H9 (cell line): ENCODE data around the gene DEFB123. TPM values are rescaled to one million over a fixed set of nuclear protein-coding genes. Genes with fewer than 3 reads are reported as not detected.

Source experiments
- DNase-seq: peaks from one replicate; pipeline ENCODE4 v3.0.0-alpha.2; 2017
- H2AFZ ChIP-seq: one replicate; pipeline ENCODE4 v1.6.1; 2013; ENCODE audit warnings: mild to moderate bottlenecking, low read length, control low read depth, moderate library complexity
- H2AK5ac ChIP-seq: 2 replicates; pipeline ENCODE4 v1.6.1; 2013; ENCODE audit warnings: low read length, control low read depth, mixed read lengths; ENCODE audit not compliant: insufficient read length
- H2BK120ac ChIP-seq: one replicate; pipeline ENCODE4 v1.6.1; 2013; ENCODE audit warnings: low read depth, mild to moderate bottlenecking, low read length, control low read depth, inconsistent platforms; ENCODE audit not compliant: poor library complexity, severe bottlenecking
- H2BK12ac ChIP-seq: 2 replicates; pipeline ENCODE4 v1.6.1; 2013; ENCODE audit warnings: low read length, control low read depth, mixed read lengths, low read depth; ENCODE audit not compliant: insufficient read length
- H2BK15ac ChIP-seq: 2 replicates; pipeline ENCODE4 v1.6.1; 2013; ENCODE audit warnings: low read depth, low read length, control low read depth
- H2BK20ac ChIP-seq: one replicate; pipeline ENCODE4 v1.6.1; 2013; ENCODE audit warnings: low read depth, mild to moderate bottlenecking, low read length, control low read depth, inconsistent platforms; ENCODE audit not compliant: poor library complexity, severe bottlenecking
- H2BK5ac ChIP-seq: 2 replicates; pipeline ENCODE4 v1.6.1; 2013; ENCODE audit warnings: low read length, control low read depth, mixed read lengths; ENCODE audit not compliant: insufficient read length
- H3K14ac ChIP-seq: 2 replicates; pipeline ENCODE4 v1.6.1; 2013; ENCODE audit warnings: low read length, control low read depth; ENCODE audit not compliant: insufficient read depth
- H3K18ac ChIP-seq: 2 replicates; pipeline ENCODE4 v1.6.1; 2013; ENCODE audit warnings: low read depth, mild to moderate bottlenecking, mixed read lengths, low read length, control low read depth; ENCODE audit not compliant: insufficient read length
- H3K23ac ChIP-seq: 2 replicates; pipeline ENCODE4 v1.6.1; 2013; ENCODE audit warnings: low read length, control low read depth, mixed read lengths, low read depth; ENCODE audit not compliant: insufficient read length
- H3K23me2 ChIP-seq: 2 replicates; pipeline ENCODE4 v1.6.1; 2013; ENCODE audit warnings: low read depth, mild to moderate bottlenecking, mixed read lengths, low read length, control low read depth; ENCODE audit not compliant: insufficient read length, poor library complexity, severe bottlenecking
- H3K27ac ChIP-seq: 2 replicates; pipeline ENCODE4 v1.5.1; 2013; ENCODE audit warnings: low read length, control low read depth, mixed read lengths, low read depth; ENCODE audit not compliant: insufficient read length
- H3K27me3 ChIP-seq: 2 replicates; pipeline ENCODE4 v1.6.1; 2013; ENCODE audit warnings: low read length, control low read depth, inconsistent platforms; ENCODE audit not compliant: insufficient read depth
- H3K4ac ChIP-seq: 2 replicates; pipeline ENCODE4 v1.6.1; 2013; ENCODE audit warnings: low read depth, mild to moderate bottlenecking, control low read depth, inconsistent platforms, low read length, moderate library complexity
- H3K4me1 ChIP-seq: 2 replicates; pipeline ENCODE4 v1.6.1; 2013; ENCODE audit warnings: low read length, control low read depth, inconsistent platforms; ENCODE audit not compliant: insufficient read depth
- H3K4me2 ChIP-seq: 2 replicates; pipeline ENCODE4 v1.6.1; 2013; ENCODE audit warnings: low read length, control low read depth, mixed read lengths; ENCODE audit not compliant: insufficient read length, insufficient read depth
- H3K56ac ChIP-seq: 2 replicates; pipeline ENCODE4 v1.6.1; 2013; ENCODE audit warnings: low read depth, mild to moderate bottlenecking, mixed read lengths, low read length, control low read depth; ENCODE audit not compliant: insufficient read length
- H3K79me1 ChIP-seq: 2 replicates; pipeline ENCODE4 v1.6.1; 2013; ENCODE audit warnings: low read depth, mild to moderate bottlenecking, moderate library complexity, low read length, control low read depth, inconsistent platforms; ENCODE audit not compliant: insufficient read depth, poor library complexity, severe bottlenecking
- H3K79me2 ChIP-seq: 2 replicates; pipeline ENCODE4 v1.6.1; 2013; ENCODE audit warnings: low read length, control low read depth, inconsistent platforms; ENCODE audit not compliant: insufficient read depth
- H3K9ac ChIP-seq: 2 replicates; pipeline ENCODE4 v1.6.1; 2013; ENCODE audit warnings: low read length, control low read depth, mixed read lengths; ENCODE audit not compliant: insufficient read length; ENCODE audit errors: extremely low read depth
- H3K9me3 ChIP-seq: one replicate; pipeline ENCODE4 v1.6.1; 2013; ENCODE audit warnings: low read depth, low read length, inconsistent platforms; ENCODE audit not compliant: control insufficient read depth
- H3T11ph ChIP-seq: one replicate; pipeline ENCODE4 v1.6.1; 2013; ENCODE audit warnings: mild to moderate bottlenecking, low read length, control low read depth, inconsistent platforms
- H4K20me1 ChIP-seq: one replicate; pipeline ENCODE4 v1.6.1; 2013; ENCODE audit not compliant: control insufficient read depth, insufficient read length, insufficient read depth
- H4K5ac ChIP-seq: 2 replicates; pipeline ENCODE4 v1.6.1; 2013; ENCODE audit warnings: low read depth, mild to moderate bottlenecking, mixed read lengths, low read length, control low read depth; ENCODE audit not compliant: insufficient read length
- H4K8ac ChIP-seq: replicated peaks from 2 replicates; pipeline ENCODE4 v1.6.1; 2013; ENCODE audit warnings: low read length, control low read depth, mixed read lengths, low read depth; ENCODE audit not compliant: insufficient read length
- H4K91ac ChIP-seq: 2 replicates; pipeline ENCODE4 v1.6.1; 2013; ENCODE audit warnings: low read depth, mild to moderate bottlenecking, moderate library complexity, mixed read lengths, low read length, control low read depth; ENCODE audit not compliant: insufficient read length
- H3K27ac Mint-ChIP-seq, 3 experiments: 2 replicates in 2 of 3; 3 replicates in 1 of 3; pipeline ENCODE4 v1.8.0; 2020 to 2021; ENCODE audit warnings: mixed read lengths in 3 of 3, mild to moderate bottlenecking in 1 of 3, moderate library complexity in 1 of 3
- H3K27me3 Mint-ChIP-seq: 2 replicates; pipeline ENCODE4 v1.8.0; 2021; ENCODE audit warnings: low read depth, mild to moderate bottlenecking, moderate library complexity, mixed read lengths
- H3K36me3 Mint-ChIP-seq, 3 experiments: 2 replicates in 2 of 3; 3 replicates in 1 of 3; pipeline ENCODE4 v1.8.0; 2020 to 2021; ENCODE audit warnings: low read depth in 3 of 3, mixed read lengths in 3 of 3; ENCODE audit not compliant: insufficient read depth in 1 of 3
- H3K4me1 Mint-ChIP-seq, 2 experiments: 2 replicates each; pipeline ENCODE4 v1.8.0; 2020; ENCODE audit warnings: mixed read lengths in 2 of 2
- H3K4me3 Mint-ChIP-seq, 2 experiments: 2 replicates in 1 of 2; 3 replicates in 1 of 2; pipeline ENCODE4 v1.8.0; 2020 to 2021; ENCODE audit warnings: mild to moderate bottlenecking in 2 of 2, mixed read lengths in 2 of 2, moderate library complexity in 1 of 2
- H3K9me3 Mint-ChIP-seq, 2 experiments: 2 replicates in 1 of 2; 3 replicates in 1 of 2; pipeline ENCODE4 v1.8.0; 2020; ENCODE audit warnings: mild to moderate bottlenecking in 2 of 2, mixed read lengths in 2 of 2, moderate library complexity in 1 of 2
- WGBS: extraction: QIAGEN DNeasy Blood & Tissue Kit; methylation state at CpG from one replicate; pipeline ENCODE4 v1.1.7; 2013; ENCODE audit warnings: missing lambda C conversion rate, low lambda C conversion rate, mixed read lengths; ENCODE audit not compliant: insufficient read length; ENCODE audit errors: extremely low coverage; 5-methylcytosine and 5-hydroxymethylcytosine counted together
- total RNA-seq: library from RNA; stranded (reverse); gene quantifications from 2 replicates; pipeline ENCODE4 v1.2.1, GENCODE V29; 2021
- TF ChIP-seq, protein P1 (sequence below): fragments of 200-600 bp; sonication (generic); conservative IDR thresholded peaks from 3 replicates; pipeline ENCODE4 v1.8.0; 2021; ENCODE audit warnings: antibody characterized with exemption, mild to moderate bottlenecking

The DEFB123 gene
- total RNA-seq, 1 experiment from 2014 or later: not detected

- Histone ChIP-seq H3K79me2 (no peaks in the 10 kb centered on the region), H3K23ac (no peak overlapping the region), H3K56ac (no peak overlapping the region), H3K27me3 (no peaks in the 10 kb centered on the region), H3K14ac (no peak overlapping the region), H3K18ac (no peak overlapping the region), H4K8ac (no peak overlapping the region), H2BK120ac (no peak overlapping the region), H4K5ac (no peak overlapping the region), H3K9me3 (peaks cover 57% of the 10 kb centered on the region), H2BK20ac (no peak overlapping the region), H3K9ac (no peak overlapping the region), H3K23me2 (no peaks in the 10 kb centered on the region), H3K4me1 (no peaks in the 10 kb centered on the region), H2AK5ac (no peak overlapping the region), H4K20me1 (no peaks in the 10 kb centered on the region), H3K27ac (no peak overlapping the region), H3T11ph (no peak overlapping the region), H3K4ac (no peak overlapping the region), H2BK5ac (no peak overlapping the region), H3K4me2 (no peak overlapping the region), H2BK12ac (no peak overlapping the region), H4K91ac (no peak overlapping the region), H2BK15ac (no peak overlapping the region), H2AFZ (no peak overlapping the region), H3K79me1 (no peaks in the 10 kb centered on the region)
- Mint-ChIP-seq H3K27ac (no peak overlapping the region), H3K4me3 (no peak overlapping the region; a peak in 1 of 5 replicates), H3K9me3 (peaks cover 58 to 64% of the 10 kb centered on the region in 2 experiments), H3K4me1 (no peaks in the 10 kb centered on the region), H3K36me3 (peaks cover 7 to 38% (median 21%) of the 10 kb centered on the region in 3 experiments; a peak in 6 of 7 replicates), H3K27me3 (peaks cover 13% of the 10 kb centered on the region)
- TF ChIP-seq, protein P1, sequence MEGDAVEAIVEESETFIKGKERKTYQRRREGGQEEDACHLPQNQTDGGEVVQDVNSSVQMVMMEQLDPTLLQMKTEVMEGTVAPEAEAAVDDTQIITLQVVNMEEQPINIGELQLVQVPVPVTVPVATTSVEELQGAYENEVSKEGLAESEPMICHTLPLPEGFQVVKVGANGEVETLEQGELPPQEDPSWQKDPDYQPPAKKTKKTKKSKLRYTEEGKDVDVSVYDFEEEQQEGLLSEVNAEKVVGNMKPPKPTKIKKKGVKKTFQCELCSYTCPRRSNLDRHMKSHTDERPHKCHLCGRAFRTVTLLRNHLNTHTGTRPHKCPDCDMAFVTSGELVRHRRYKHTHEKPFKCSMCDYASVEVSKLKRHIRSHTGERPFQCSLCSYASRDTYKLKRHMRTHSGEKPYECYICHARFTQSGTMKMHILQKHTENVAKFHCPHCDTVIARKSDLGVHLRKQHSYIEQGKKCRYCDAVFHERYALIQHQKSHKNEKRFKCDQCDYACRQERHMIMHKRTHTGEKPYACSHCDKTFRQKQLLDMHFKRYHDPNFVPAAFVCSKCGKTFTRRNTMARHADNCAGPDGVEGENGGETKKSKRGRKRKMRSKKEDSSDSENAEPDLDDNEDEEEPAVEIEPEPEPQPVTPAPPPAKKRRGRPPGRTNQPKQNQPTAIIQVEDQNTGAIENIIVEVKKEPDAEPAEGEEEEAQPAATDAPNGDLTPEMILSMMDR: no peak
- WGBS: no CpG with 5 or more reads among the region's 8 CpGs
- no peak for DNase-seq
Measured at GRCh38 chr20:31472395-31473330, 32.2 kb downstream of the DEFB123 start.
